A673 (cell line): ENCODE measurements around the gene SF3B3.

Experiments used
- CTCF ChIP-seq: fragments of 300-800, 200-600 bp; sonication (generic); conservative IDR thresholded peaks from 2 replicates; pipeline ENCODE4 v1.5.1; 2017; ENCODE audit warnings: low read depth, mild to moderate bottlenecking, antibody characterized with exemption, low read length, moderate library complexity, mixed read lengths
- EZH2 ChIP-seq: fragments of 200-600 bp; sonication (generic); IDR thresholded peaks from 2 replicates; pipeline ENCODE4 v1.6.1; 2017; ENCODE audit warnings: borderline replicate concordance, low read depth, mild to moderate bottlenecking, mixed read lengths, antibody characterized with exemption, low read length; ENCODE audit not compliant: poor library complexity, severe bottlenecking

DNA sequence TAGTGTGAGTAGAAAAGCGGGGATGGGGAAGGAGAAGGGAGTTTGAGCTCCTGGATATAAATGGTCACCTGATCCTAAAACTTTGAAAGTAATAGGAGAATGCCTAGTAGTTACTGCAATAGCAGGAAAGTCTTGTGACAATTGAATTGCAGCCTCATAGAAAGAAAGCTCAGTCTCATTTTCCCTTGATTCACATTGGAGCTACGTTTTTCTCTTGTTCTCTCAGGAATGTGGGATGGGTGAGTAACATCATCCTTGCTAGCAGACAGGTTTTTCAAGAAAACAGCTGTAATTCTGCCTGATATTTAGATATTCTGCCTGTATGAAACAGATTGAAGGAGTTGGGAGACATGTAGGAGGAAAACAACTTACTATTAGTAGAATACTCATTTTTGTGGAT, 25.3 kb downstream of the SF3B3 start:
- TF ChIP-seq CTCF (no peak), EZH2 (no peak)
